DND-41 (cell line): Measurements from ENCODE around the gene ETNK2.

ENCODE experiments used
- EZH2 ChIP-seq: IDR thresholded peaks from 3 replicates; pipeline ENCODE4 v1.6.1; 2012; ENCODE audit warnings: borderline replicate concordance, low read depth, mild to moderate bottlenecking, moderate library complexity, low read length, inconsistent platforms; ENCODE audit not compliant: severe bottlenecking
- TF ChIP-seq, protein P1 (sequence below): IDR thresholded peaks from 2 replicates; pipeline ENCODE4 v1.5.1; 2012; ENCODE audit warnings: borderline replicate concordance, low read length, moderate library complexity, mild to moderate bottlenecking; ENCODE audit not compliant: poor library complexity, severe bottlenecking; ENCODE audit errors: extremely low read depth

GRCh38 chr1:204147406-204148383 is 4.1 kb downstream of the ETNK2 start:
- TF ChIP-seq EZH2 = no peak
- TF ChIP-seq, protein P1, sequence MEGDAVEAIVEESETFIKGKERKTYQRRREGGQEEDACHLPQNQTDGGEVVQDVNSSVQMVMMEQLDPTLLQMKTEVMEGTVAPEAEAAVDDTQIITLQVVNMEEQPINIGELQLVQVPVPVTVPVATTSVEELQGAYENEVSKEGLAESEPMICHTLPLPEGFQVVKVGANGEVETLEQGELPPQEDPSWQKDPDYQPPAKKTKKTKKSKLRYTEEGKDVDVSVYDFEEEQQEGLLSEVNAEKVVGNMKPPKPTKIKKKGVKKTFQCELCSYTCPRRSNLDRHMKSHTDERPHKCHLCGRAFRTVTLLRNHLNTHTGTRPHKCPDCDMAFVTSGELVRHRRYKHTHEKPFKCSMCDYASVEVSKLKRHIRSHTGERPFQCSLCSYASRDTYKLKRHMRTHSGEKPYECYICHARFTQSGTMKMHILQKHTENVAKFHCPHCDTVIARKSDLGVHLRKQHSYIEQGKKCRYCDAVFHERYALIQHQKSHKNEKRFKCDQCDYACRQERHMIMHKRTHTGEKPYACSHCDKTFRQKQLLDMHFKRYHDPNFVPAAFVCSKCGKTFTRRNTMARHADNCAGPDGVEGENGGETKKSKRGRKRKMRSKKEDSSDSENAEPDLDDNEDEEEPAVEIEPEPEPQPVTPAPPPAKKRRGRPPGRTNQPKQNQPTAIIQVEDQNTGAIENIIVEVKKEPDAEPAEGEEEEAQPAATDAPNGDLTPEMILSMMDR = no peak
